ENCODE measurements around the gene GARRE1.

GARRE1 gene

DNA sequence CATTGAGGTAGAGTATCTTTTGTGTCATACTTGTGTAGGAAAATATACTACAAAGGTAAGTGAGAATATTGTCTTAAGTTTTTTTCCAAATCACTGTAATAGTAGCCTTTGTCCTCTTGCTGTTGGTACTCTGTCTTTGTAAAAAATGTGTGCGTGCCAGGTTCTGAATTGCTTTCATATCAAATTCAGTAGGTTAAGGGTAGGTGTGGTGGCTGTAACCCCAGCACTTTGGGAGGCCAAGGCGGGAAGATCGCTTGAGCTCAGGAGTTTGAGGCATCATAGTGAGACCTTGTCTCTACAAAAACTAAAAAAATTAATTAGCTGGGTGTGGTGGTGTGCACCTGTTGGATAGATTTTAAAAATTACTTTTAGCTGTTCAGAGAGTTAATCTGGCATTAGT is 46.6 kb downstream of the GARRE1 start:
- H3K27me3 ChIP-seq (ENCODE audit: control insufficient read depth in 3 of 3, insufficient read depth in 3 of 3, low read depth in 1 of 3, low read length in 3 of 3) = no peaks in the 10 kb centered on the region
- H3K9ac ChIP-seq (ENCODE audit: low read depth, low read length, poor library complexity) = no peak overlapping the region
- no peak overlapping the region for H3K4ac ChIP-seq (ENCODE audit: low read length)
- H3K4me1 ChIP-seq (ENCODE audit: control insufficient read depth in 2 of 2, insufficient read depth in 1 of 2, low read depth in 1 of 2, low read length in 2 of 2) = peaks cover 2 to 11% of the 10 kb centered on the region in 2 donors
- H3K4me2 ChIP-seq (ENCODE audit: insufficient read depth, low read length, poor library complexity, severe bottlenecking) = no peak overlapping the region
- H3K23ac ChIP-seq (ENCODE audit: low read depth, low read length, poor library complexity) = no peak overlapping the region
- no peak overlapping the region for H3K4me3 ChIP-seq (ENCODE audit: low read length in 2 of 2)
- H2BK120ac ChIP-seq (ENCODE audit: low read depth, low read length) = no peak overlapping the region
- no CpG with 5 or more reads among the region's 3 CpGs for WGBS, 2 donors (ENCODE audit: extremely low coverage in 2 of 2, insufficient read length in 2 of 2, insufficient replicate concordance in 1 of 2)
- DNase-seq (ENCODE audit: low spot score) = no peak
- H3K27ac ChIP-seq (replicated peaks; ENCODE audit: low read length) = no peak overlapping the region
- H2BK12ac ChIP-seq (ENCODE audit: low read length) = no peak overlapping the region
- H3K79me1 ChIP-seq (ENCODE audit: low read depth, low read length) = peaks cover 3% of the 10 kb centered on the region
- no peak overlapping the region for H4K8ac ChIP-seq (ENCODE audit: low read depth, low read length)
- H2AFZ ChIP-seq (ENCODE audit: low read length) = no peak overlapping the region
- peaks cover 0 to 3% of the 10 kb centered on the region in 2 donors for H3K9me3 ChIP-seq (replicated peaks in 1 of 2; ENCODE audit: control insufficient read depth in 2 of 2, insufficient read depth in 1 of 2, low read depth in 1 of 2, low read length in 2 of 2)
- H3K14ac ChIP-seq (ENCODE audit: low read length) = no peak overlapping the region
- H2AK5ac ChIP-seq (ENCODE audit: low read depth, low read length) = no peak overlapping the region
- H2BK15ac ChIP-seq (ENCODE audit: low read length) = no peak overlapping the region
- no peak overlapping the region for H3K18ac ChIP-seq (ENCODE audit: low read length)
- H2BK5ac ChIP-seq (ENCODE audit: low read length) = no peak overlapping the region
- no peak overlapping the region for H4K91ac ChIP-seq (ENCODE audit: low read depth, low read length, poor library complexity)
- H3K36me3 ChIP-seq (replicated peaks in 1 of 2; ENCODE audit: control insufficient read depth in 2 of 2, insufficient read depth in 2 of 2, low read length in 2 of 2) = peaks cover 5 to 50% of the 10 kb centered on the region in 2 donors
